ENCODE measurements around the gene PIGB.
"Not testable (repeated sequence)": the region's sequence is repeated elsewhere in the genome, so short reads cannot be mapped to it uniquely, and the experiment has no call there.

The PIGB gene

DNA sequence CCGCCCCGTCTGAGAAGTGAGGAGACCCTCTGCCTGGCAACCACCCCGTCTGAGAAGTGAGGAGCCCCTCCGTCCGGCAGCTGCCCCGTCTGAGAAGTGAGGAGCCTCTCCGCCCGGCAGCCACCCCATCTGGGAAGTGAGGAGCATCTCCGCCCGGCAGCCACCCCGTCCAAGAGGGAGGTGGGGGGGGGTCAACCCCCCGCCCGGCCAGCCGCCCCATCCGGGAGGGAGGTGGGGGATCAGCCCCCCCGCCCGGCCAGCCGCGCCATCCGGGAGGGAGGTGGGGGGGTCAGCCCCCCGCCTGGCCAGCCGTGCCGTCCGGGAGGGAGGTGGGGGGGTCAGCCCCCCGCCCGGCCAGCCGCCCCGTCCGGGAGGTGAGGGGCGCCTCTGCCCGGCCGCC, 16.2 kb upstream of the PIGB start:
- DNase-seq: not testable (repeated sequence)

DNA sequence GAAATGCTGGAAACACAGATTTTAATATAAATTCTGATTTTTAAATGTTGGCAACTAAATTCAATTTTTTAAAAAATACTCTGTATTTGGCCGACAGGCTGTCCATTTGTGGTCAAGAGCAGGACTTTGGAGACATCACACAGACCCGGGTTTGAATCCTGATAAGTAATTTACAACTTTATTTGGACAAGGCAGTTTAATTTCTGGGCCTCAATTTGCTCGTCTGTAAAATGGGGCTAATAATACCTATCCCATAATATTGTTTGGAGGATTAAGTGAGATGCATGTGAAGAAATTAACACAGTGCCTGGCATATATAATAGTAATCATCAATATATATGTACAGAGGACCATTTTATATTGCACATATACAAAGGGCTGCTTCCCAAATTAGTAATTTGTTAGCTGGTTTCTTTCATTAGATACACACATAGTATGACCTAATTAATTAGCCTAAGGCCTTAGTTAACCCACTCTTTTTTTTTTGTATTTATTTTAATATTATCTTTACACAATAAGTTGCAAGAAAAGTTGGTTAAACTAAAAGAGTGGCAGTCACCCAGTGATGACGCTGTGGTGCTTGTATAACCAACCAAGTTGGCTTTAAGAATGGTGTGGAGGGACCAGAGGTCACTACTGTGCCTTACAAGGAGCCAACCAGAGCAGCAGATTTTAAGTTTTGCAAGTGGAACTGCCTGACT, 665 bp downstream of the PIGB start:
- DNase-seq: peak; percentile 32 to 37

DNA sequence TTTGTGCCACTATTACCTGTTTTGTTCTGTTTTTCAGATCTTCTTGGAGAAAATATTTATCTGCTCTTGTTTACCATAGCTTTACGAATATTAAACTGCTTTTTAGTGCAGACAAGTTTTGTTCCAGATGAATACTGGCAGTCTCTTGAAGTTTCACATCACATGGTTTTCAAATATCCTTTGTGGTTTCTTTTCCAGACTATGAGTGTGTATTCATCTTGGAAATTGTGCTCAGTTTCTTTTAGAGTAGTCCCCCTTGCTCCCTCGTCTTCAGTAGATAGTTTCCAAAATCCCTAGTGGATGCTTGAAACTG, 1.2 kb downstream of the PIGB start:
- no peak for DNase-seq

DNA sequence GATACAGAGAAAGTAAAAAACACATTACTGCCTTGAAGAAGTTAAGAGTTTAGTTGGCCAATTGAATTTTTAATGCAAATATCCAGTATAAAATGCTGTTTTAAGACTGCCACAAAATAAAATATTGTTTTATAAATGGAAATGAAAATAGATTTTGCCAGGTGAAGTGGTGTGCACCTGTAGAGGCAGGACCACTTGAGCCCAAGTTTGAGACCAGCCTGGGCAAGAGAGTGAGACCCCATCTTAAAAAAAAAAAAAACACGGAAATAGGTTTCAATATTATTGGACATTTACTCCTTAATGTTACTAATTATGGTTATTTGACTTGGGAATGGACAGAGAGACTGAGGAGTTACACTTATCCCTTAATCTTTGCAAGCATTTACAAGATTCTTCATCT, 1.9 kb downstream of the PIGB start:
- no peak for DNase-seq

DNA sequence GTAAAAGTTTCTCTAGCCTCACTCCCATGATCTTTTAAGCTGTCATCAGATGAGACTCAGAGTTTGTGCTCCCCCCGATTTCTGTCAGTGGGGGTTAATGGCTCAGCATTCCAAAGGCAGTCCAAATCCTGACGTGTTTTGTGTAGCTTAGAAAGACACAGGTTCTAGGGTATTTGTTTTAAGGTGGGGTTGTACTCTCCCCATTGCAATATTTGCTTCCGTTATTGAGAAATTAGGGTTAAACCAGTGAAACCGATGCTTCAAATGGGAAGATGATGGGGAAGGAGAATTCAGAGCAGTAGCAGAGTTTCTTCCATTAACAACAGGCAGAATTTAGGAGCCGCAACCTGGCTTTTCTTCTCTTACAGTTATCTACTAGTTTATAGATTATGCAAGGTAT, 3.4 kb downstream of the PIGB start:
- peak; percentile 8 to 41 for DNase-seq

DNA sequence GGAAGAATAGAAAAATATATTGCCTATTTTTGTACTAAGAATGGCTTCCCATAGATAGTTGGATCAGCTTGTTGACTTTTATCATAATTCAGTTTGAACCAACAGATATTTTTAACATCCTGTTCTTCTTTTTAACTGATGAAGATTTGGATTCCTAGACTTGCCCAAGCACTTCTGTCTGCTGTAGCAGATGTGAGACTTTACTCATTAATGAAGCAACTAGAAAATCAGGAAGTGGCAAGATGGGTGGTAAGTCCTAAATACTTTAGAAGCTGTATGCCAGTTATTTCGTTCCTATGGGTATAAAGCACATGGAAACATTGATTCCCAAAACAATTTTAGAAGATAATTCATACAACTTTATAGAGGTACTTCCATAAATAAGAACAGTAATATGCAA, 8.4 kb downstream of the PIGB start:
- DNase-seq: peak; percentile 30 to 61

DNA sequence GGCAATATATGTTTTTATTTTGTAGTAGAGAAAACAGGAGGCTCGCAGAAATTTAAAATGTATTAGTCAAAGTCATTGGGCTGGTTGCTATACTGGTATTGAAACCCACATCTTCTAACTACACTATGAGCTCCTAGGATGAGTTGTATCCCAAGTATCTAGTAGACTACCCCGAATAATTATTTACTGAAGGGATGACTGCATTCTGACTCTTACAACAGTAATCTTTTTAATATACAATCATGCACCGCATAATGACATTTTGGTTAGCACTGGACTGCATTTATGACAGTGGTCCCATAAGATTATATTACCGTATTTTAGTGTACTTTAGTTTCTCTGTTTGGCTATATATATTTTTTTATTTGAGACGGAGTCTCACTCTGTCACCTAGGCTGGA, 15.3 kb downstream of the PIGB start:
- DNase-seq: no peak

DNA sequence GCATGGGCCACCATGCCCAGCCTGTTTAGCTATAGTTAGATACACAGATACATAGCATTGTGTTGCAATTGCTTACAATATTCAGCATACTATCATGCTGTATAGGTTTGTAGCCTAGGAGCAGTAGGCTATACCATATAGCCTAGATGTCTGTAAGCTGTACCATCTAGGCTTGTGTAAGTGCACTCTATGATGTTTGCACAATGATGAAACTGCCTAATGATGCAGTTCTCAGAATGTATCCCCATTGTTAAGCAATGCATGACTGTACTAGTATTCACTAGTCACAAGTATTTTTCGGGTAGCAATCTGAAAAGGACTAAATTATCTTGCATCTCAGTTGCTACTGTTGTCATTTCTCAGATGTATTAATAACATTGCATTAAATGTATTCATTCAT, 16.0 kb downstream of the PIGB start:
- DNase-seq: peak; percentile 35 to 45

DNA sequence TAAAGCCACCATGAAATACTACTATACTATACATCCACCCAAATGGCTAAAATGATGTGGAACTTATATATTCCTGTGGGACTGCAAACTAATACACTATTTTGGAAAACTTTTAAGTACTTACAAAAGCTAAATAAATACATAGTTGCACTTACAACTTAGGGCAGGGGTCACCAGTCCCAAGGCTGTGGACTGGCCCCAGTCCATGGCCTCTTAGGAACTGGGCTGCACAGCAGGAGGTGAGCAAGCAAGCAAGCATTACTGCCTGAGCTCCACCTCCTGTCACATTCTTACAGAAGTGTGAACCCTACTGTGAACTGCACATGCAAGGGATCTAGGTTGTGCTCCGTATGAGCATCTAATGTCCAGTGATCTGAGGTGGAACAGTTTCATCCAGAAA, 18.1 kb downstream of the PIGB start:
- no peak for DNase-seq

DNA sequence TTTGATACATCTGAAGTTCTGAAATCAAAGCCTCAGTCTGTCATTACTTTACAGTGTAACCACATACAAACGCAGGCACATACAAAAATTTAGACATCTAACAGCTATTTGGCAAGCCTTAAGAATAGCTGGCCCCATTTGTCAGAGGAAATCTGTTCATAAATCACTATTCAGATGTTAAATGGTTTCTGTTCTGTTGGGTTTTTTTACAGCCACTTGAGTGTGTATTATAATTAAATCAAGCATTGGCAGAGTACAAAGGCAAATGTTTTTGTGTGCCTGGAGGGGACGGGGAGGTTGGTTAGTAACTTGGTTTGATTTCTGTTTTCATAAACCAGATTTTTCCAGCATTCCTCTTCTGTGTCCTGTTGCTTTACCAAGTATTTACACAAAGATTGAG, 24.1 kb downstream of the PIGB start:
- no peak for DNase-seq

DNA sequence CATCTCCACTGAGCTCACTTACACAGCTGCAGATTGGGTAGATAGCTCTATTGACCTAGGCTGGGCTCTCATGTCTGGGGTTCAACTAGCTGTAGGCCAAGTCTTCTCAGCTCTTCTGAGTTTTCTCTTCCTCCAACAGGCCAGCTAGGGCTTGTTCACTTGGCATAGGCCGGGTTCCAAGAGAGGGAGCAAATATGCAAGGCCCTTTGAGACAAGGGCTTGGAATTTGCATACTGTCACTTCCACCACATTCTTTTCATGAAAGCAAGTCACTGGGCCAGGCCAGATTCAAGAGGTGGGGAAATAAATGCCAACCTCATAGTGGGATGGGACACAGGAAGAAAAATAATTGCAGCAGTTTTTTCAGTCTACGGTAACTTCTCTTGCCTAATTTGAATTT, 25.2 kb downstream of the PIGB start:
- no peak for DNase-seq

DNA sequence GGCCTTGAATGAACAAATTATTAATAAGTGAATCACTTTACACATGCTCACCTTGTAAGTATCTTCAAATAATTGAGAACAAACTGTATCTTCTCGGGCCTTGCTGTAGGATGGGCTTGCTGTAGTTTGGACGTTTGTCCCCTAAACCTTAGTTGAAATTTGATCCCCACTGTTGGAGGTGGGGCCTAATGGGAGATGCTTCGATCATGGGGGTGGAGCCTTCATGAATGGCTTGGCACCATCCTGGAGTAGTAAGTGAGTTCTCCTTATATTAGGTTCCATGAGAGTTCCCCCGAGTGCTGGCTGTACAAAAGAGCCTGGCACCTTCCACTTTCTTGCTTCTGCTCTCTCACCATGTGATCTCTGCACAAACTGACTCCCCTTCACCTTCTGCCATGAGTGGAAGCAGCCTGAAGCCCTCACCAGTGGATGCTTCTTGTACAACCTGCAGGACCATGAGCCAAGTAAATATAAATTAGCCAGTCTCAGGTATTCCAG, 29.3 kb downstream of the PIGB start:
- DNase-seq: no peak

DNA sequence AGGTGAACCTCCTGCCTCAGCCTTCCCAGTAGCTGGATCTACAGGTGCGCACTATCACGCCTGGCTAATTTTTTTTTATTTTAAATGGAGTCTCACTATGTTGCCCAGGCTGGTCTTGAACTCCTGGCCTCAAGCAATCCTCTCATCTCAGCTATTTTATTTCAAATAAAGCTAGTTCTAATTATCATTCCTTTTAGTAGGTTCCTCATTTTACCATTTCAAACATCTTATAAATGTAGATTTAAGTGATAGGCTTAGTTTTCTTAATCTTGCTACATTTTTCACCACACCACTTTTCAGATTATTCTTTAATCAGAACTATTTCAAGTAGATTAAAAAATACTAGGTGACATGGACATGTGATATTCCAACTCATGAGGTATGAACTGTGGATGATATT, 30.3 kb downstream of the PIGB start:
- DNase-seq: no peak

DNA sequence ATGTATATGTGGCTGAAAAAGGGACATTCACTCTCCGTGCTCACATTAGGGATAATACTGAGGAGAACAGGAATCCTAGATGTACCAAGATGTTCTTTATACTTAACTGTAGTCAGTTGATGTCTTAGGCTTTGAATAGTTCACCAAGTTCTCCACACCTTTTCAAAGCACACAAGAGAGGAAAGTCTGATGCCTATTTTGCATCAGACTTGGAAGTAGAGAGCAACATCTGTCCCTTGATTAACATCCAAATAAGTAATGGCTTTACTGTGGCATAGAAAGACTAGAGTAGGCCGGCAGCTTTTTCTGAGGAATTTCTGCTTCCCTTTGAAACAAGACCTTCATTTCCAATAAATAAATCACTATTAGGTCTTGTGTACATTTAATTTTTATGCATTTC, 34.0 kb downstream of the PIGB start:
- DNase-seq: no peak

DNA sequence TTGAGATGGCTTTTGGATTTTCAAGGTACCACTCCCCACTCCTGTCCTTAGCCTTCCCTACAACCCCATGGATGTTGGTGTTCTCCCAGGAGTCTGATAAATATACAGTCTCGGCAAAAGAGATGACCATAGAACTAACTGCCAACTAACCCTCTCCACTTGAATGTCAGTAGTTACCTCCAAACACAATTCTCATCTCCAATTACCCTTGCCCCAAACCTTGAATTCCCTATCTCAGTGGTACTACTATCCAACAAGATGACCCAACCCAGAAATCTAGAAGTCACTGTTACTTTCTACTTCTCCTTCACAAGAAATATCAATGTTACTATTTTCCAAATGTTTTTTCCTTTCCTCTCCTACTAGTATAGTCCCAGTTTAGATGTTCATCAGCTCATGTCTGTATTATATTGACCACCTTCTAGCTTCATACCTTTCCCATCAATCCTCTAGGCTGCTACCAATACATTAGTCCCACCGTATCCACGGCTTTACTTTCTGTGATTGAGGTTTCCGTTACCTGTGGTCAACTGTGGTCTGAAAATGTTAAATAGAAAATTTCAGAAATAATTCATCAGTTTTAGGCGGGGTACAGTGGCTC, 38.1 kb downstream of the PIGB start:
- DNase-seq: no peak

DNA sequence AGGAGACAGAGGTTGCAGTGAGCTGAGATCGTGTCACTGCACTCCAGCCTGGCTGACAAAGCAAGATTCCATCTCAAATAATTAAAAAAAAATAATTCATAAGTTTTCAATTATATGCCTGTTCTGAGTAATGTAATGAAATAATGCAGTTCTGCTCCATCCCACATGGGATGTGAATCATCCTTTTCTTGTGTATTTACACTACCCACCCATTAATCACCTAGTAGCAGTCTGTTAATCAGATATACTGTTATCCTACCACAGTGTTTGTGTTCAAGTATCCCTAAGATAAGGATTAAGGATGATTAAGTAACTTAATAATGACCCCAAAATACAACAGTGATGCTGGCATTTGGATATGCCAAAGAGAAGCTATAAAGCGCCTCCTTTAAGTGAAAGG, 38.8 kb downstream of the PIGB start:
- DNase-seq: no peak

DNA sequence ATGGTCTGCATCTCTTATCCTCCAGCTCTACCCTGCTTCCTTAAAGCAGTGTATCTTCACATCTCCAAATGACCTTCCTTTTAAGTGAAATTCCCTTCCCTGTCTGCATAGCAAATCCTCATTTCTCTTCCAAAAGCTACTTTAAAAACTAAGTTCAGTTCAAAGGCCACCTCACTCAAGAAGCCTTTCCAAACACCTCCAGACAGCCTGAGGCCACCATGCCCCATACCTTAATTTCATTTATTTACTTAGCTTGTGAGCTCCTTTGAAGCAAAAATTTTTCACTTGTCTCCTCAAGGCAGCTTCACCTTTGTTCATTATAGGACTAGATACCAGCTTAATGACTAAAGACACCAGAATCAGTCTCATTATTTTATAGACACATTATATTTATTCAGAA, 39.4 kb downstream of the PIGB start:
- DNase-seq: no peak

DNA sequence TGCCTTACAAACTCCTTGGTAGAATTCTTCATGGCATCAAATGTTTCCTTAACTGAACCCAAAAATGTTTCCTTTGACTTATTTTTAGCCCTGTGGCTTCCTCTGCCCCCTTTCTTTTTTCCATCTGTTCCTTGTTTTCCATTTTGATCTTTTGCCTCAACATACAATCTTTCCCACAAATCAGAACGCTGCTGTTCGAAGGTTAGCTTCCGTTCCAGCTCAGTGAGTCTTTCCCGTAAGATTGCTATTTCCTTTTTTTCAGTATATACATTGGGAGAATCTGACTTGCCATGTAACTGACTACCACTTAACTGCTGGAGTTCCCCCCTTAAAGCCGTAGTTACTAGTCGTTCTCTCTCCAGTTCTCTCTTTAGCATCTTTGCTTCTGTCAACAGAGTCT, 41.2 kb downstream of the PIGB start:
- DNase-seq: no peak

DNA sequence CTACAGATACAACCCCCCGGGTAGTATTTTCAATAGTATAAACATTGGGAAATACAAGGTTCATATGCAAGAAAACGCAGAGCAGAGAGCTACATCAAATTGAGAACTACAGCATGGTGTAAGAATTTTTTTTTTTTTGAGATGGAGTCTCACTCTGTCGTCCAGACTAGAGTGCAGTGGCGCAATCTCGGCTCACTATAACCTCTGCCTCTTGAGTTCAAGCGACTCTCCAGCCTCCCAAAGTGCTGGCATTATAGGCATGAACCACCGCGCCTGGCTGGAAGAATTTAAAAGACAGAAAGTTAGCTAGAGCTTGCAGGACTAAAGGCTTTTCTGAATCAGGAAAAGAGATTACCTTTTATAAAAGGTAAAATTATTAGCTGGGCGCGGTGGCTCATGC, 42.0 kb downstream of the PIGB start:
- no peak for DNase-seq

DNA sequence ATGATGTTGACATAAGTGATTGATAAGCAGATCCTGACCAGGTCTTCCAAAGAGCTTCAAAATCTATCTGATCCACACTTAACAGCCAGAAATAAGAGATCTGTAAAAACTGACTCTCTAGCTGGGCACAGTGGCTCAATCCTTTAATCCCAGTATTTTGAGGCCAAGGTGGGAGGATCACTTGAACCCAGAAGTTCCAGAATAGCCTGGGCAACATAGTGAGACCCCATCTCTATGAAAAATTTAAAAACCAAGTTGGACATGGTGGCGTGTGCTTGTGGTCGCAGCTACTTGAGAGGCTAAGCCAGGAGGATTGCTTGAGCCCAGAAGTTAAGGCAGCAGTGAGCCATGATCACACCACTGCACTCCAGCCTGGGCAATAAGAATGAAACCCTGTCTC, 43.6 kb downstream of the PIGB start:
- DNase-seq: no peak

DNA sequence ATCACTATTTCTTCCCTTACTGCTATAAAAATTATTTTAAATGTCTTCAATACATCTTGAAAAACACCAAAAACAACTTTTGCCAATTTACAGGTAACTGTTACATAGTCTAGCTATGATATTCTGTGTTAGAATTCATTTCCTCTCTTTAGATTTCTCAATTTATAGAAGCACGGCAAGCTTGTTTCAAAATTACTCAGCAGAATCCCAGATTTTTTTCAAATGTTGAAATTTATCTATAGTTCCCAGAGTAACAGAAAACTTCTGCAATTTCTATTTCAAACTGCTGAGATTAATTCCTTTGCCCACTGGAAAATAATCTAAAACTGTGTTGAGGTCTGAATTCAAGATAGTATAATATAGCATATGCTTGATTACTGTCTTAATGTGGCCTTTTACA, 48.0 kb downstream of the PIGB start:
- DNase-seq: peak; percentile 29 to 43

DNA sequence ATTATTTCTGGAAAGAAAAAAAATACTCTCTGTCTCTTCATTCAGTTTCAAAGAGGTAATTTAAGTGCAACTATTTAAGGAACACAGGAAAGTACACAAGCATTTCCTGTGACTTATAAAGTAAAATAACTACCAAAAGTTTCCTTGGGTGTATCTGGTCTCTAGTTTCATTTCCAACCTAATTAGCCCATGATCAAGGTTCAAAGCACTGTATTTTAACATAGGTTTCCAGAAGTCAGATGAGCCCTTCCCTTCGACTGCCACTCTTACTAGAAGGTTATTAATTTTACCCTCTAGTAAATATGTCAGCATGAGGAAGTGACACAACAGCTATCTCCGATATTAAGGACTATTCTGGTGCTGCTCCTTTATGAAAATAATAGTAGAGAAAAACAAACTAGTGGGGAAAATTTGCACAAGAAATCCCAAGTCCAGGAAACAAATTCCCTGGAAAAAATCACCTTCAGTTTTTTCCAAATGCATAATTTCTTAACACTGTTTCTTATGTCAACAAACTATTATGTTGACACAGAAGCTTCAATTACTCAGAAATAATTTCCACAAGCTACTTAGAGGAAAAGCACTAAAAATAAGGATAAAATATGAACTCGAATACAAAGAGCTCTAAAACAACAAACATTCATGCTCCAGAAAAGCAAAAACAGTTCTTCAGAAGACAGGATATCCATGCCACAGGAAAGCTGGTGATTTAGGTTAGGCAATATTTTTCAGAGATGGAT, 53.8 kb downstream of the PIGB start:
- no peak for DNase-seq

DNA sequence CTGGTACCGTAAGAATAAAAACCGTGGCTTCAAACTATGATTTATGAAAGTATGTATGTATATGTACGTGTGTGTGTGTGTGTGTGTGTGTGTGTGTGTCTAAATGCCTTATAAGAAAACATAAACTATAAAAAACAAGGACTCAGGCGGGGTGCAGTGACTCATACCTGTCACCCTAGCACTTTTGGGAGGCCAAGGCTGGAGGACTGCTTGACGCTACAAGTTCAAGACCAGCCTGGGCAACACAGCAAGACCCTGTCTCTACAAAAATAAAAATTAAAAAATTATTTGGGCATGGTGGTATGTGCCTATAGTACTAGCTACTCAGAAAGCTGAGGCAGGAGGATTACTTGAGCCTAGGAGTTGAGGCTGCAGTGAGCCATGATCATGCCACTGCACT, 60.1 kb downstream of the PIGB start:
- no peak for DNase-seq

DNA sequence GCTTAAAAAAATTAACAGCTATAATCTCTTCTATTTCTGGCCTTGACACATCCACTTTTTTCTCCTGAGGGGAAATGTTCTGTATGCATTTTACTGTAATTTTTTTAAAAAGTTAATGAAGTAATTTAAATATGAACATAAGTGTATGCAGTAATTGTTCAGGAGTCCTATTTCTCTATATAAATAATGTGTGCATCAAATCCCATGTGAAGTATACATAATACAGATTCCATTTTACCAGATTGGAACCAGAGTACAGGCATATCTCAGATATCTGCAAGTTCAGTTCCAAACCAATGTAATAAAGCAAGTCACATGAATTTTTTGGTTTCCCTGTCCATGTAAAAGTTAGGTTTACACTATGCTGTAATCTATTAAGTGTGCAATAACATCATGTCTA, 62.6 kb downstream of the PIGB start:
- no peak for DNase-seq

DNA sequence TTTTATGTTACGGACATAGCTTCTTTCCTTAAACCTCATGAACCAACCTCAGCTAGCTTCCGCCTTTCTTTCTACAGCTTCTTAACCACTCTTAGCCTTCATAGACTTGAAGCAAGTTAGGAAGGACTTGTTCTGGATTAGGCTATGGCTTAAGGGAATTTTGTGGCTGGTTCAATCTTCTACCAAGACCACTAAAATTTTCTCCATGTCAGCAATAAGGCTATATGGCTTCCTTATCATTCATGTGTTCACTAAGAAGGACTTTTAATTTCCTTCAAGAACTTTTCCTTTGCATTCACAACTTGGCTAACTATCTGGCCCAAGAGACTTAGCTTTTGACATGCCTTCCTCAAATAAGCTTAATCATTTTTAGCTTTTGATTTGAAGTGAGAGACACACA, 64.7 kb downstream of the PIGB start:
- no peak for DNase-seq
